Measurements from ENCODE around the gene USF2. TPM values are rescaled to one million over a fixed set of nuclear protein-coding genes. Genes with fewer than 3 reads are reported as not detected.

Gene USF2
- total RNA-seq, 1 experiment from 2014 or later = 98.8 TPM

- no peak for DNase-seq (ENCODE audit: low spot score)
- in situ Hi-C loops (cut with HindIII; ENCODE audit: low sequenced_read_pairs) = no loop called here
These were observed 28.4 kb upstream of the USF2 start for GRCh38 chr19:35240327-35240726.

DNA sequence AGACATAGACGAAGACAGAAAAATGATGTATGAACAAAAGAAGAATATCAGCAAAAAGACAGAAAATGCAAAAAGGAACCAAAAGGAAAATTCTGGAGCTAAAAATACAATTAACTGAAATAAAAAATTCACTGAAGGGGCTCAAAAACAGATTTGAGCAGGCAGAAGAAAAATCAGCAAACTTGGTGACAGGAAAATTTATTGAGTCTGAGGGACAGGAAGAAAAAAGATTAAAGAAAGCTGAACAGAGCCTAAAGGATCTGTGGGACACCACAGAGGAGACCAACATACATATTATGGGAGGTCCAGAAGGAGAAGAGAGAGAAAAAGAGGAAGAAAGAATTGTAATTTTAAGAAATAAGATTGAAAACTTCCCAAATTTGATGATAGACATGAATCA is 27.3 kb upstream of the USF2 start:
- DNase-seq (ENCODE audit: low spot score) = no peak

DNA sequence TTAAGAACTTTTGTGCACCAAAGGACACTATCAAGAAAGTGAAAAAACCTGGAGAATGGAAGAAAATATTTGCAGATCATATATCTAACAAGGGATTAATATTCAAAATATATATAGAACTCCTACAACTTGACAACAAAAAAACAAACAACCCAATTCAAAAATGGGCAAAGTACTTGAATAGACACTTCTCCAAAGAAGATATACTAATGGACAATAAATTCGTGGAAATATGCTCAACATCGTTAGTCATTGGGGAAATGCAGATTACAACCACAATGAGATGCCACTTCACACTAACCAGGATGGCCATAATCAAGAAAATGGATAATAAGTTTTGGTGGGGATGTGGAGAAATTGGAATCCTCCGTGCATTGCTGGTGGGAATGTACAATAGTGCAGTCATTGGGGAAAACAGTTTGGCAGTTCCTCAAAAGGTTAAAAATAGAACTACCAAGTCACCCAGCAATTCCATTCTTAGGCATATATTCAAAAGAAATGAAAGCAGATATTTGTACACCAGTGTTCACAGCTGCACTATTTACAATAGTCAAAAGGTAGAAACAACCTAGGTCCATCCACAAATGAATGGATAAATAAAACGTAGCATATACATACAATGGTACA is 22.2 kb upstream of the USF2 start:
- DNase-seq (ENCODE audit: low spot score) = no peak
- in situ Hi-C loops (cut with HindIII; ENCODE audit: low sequenced_read_pairs) = no loop called here

More for the DNA sequence above, 27.3 kb upstream of the USF2 start:
- in situ Hi-C loops (cut with HindIII; ENCODE audit: low sequenced_read_pairs) = no loop called here

GRCh38 chr19:35247526-35248309 is 21.0 kb upstream of the USF2 start:
- peak; percentile 46 for DNase-seq (ENCODE audit: low spot score)
- in situ Hi-C loops (cut with HindIII; ENCODE audit: low sequenced_read_pairs) = no loop called here

DNA sequence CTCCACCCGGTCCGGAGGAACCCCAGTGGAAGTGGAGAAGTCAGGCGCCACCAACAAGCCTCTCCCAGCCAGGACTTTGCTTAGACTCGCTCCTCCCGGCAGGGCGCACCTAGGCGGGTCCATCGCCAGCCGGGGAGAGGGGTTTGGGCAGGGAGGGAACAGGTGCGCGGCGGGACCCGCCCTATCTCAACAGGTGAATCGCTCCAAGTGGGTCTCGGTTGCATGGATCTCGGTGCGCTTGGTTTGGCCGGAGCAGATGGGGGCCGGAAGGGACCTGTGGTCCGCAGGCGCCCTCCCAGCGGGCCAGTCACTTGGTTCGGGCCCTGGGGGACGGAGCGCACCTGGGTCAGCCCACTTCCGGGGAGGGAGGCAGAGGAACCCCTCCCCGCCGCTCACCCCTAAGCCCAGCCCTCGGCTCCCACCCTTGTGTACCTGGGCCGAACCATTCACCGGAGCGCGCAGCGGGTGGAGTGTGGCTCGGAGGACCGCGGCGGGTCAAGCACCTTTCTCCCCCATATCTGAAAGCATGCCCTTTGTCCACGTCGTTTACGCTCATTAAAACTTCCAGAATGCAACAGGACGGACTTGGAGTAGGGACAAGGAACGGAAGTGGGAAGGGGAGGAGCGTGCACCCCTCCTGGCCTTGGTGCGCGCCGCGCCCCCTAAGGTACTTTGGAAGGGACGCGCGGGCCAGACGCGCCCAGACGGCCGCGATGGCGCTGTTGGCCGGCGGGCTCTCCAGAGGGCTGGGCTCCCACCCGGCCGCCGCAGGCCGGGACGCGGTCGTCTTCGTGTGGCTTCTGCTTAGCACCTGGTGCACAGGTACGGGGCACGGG is 20.2 kb upstream of the USF2 start, which contains the start of gene LSR:
LSR (plus strand) TSS at position 693 of the 836 bp plus-strand sequence; CDS start at position 714, 21 bp downstream.
- in situ Hi-C loops (cut with HindIII; ENCODE audit: low sequenced_read_pairs) = no loop called here

DNA sequence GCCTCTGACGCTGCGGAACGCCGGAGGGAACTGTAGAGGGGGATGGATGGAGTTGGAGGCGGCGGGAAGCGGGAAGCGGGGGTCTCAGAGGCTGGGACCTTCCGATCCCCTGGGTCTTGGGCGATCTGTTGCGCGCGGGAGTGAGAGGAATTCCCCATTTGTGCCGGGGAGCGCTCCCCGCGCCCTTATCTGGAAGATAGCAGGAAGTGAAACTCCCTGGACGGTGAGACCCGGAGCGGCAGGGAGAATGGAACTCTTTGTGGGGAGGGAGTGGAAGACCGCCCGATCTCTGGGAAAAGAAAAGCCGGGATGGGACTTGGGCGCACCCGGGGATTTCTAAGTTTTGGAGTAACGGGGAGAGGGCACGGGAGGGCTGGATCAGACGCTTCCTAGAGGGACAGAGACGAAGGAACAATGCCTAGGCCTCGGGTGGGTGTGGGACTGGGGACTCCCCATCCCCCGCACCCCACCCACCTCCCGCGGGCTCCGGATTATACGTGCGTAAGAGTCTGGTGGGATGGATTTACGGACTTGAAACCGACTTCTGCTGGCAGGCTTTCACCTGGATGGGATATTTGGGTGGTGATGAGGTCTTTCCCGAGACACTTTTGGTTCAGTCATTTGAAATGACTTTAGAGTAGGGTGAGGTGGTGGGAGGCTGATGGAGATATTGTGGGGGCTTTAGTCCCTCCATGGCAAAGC is 19.5 kb upstream of the USF2 start:
- in situ Hi-C loops (cut with HindIII; ENCODE audit: low sequenced_read_pairs) = no loop called here
- no peak for DNase-seq (ENCODE audit: low spot score)

More for the DNA sequence above, 20.2 kb upstream of the USF2 start, which contains the start of gene LSR:
- DNase-seq (ENCODE audit: low spot score) = peak; percentile 41

DNA sequence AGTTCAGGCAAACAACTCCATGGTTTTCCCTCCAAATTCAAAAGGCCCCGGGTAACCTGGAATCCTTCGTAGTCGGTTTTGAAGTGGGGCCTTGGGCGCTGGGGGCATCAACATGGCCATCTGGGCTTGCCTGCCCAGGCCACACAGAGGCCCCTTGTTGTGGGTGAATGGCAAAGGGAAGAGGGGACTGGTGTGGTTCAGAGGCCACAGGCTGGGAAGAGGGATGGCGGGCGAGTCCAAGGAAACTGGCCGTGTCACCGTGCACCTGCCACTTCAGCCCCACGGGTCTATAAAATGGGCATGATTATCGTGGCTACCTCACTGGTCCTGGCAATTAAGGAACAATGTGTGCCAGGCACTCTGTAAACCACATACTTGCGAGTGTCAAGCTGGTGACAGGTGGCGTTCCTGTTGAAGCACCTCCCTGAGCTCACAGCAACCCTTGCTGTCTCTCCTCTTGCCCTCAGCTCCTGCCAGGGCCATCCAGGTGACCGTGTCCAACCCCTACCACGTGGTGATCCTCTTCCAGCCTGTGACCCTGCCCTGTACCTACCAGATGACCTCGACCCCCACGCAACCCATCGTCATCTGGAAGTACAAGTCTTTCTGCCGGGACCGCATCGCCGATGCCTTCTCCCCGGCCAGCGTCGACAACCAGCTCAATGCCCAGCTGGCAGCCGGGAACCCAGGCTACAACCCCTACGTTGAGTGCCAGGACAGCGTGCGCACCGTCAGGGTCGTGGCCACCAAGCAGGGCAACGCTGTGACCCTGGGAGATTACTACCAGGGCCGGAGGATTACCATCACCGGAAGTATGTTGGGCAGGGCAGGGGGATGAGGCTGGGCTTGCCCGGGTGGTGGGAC is 18.7 kb upstream of the USF2 start:
- DNase-seq (ENCODE audit: low spot score) = no peak
- in situ Hi-C loops (cut with HindIII; ENCODE audit: low sequenced_read_pairs) = no loop called here

GRCh38 chr19:35251456-35251855 is 17.3 kb upstream of the USF2 start:
- in situ Hi-C loops (cut with HindIII; ENCODE audit: low sequenced_read_pairs) = no loop called here
- DNase-seq (ENCODE audit: low spot score) = no peak

DNA sequence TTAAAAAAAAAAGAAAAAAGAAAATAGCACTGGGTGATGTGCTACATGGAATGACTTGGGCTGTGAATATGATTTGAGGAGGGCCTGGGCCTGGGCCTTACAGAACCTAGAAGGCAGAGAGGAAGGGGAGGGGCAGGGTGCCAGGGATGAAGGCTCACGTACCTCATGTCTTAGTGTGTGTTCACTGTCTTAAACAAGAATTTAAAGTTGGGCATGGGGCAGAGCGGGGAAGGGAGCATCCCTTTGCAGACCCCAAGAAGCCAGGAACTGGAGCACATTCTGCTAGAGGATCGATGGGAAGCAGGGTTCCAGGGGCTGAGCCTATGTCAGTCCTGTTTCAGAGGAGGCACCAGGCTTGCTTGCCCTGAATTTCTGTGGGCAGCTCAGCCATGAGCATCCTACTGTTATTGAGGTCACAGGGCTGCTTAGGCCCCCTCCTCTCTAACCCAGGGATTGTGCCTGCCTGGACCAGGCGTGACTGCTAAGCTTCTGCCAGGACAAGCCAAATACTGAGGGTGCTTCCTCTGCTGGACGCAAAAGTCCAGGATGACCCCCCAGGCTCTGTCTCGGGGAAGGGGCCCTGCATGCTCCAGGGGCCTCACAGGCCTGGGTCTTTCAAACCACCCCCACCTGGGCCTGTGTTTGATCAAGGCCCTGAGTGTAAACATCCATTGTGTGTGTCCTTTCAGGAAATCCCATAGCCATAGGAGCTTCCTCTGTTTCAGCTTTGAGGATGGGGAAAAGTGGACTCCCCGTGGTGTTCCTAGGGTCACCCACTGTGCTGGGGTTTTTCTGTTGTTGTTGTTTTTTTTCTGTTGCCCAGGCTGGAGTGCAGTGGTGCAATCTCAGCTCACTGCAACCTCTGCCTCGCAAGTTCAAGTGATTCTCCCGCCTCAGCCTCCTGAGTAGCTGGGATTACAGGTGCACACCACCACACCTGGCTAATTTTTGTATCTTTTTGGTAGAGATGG is 15.2 kb upstream of the USF2 start:
- DNase-seq (ENCODE audit: low spot score) = no peak
- in situ Hi-C loops (cut with HindIII; ENCODE audit: low sequenced_read_pairs) = no loop called here

DNA sequence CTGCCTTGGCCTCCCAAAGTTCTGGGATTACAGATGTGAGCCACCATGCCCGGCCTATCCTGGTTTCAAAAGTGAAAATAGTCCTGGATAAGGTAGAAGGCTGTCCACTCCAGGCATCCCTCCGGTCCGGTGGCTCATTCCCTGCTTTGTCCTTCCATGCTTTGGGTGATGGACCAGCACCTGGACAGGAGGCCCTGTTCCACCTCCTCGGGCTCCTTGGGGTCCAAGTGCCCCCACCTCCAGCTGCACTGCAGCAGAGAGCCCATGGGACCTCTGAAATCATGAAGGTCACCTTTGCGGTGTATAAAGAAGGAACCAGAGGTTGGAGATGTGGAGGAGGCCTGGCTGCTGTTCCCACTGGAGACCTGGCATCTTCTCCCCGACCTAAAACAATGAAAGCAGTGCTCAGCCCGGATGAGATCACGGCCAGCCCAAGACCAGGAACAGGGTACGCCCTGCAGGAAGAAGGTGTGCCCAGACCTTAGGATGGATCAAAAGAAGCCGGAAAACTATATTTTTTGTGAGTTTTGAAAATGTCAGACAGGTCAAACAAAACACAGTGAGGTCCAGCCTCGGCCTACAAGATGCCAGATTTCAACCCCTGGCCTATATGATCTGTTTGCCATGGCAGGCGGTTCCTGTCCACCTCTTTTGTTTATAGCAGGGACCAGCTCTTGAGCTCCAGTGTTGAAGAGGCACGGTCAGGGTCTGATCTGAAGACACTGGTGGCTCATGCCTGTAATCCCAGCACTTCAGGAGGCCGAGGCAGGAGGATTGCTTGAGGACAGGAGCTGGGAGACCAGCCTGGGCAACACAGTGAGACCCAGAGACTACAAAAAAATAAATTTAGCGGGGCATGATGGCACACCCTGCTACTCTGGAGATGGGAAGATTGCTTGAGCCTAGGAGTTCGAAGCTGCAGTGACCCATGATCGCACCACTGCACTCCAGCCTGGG is 14.1 kb upstream of the USF2 start:
- DNase-seq (ENCODE audit: low spot score) = no peak
- in situ Hi-C loops (cut with HindIII; ENCODE audit: low sequenced_read_pairs) = no loop called here

GRCh38 chr19:35256566-35256965 is 12.2 kb upstream of the USF2 start:
- no peak for DNase-seq (ENCODE audit: low spot score)
- in situ Hi-C loops (cut with HindIII; ENCODE audit: low sequenced_read_pairs) = no loop called here

DNA sequence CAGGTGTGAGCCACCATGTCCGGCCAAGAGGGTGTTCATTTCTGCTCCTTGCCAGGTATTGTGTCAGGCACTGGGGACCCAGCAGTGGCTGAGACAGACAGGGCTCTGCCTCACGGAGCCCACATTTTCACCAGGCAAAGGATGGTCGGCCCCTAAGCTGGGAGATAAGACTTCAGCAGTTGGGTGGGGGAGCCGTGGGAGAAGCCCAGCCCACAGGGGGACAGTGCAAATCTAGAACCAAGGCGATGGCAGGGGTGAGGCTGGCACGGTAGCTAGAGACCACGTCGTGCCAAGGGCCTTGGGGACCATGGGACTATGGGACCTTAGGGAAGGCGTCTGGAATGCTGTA is 11.7 kb upstream of the USF2 start:
- in situ Hi-C loops (cut with HindIII; ENCODE audit: low sequenced_read_pairs) = no loop called here
- DNase-seq (ENCODE audit: low spot score) = no peak

DNA sequence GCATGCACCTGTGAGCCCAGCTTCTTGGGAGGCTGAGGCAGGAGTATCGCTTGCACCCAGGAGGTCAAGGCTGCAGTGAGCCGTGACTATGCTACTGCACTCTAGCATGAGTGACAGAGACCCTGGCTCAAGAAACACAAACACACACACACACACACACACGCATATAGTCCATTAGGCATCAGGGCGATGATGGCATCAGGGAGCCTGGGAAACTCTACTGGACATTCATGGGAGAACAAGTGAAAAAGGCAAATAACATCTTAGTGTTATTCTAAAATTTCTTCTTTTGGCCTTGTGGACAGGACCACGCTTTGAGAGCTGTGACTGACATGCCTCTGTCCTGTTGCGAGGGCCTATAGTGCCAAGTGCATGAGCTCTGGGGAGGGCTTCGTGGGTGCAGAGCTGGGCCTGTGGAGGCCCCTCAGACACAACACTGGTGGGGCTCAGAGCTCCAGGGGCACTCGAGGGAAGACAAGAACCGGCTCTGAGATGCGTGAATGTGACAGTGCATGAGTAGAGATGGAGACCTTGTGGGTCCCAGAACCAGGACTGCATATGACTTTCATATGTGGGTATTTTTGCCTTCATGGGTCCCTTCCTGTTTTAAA is 8.0 kb upstream of the USF2 start:
- DNase-seq (ENCODE audit: low spot score) = no peak
- in situ Hi-C loops (cut with HindIII; ENCODE audit: low sequenced_read_pairs) = no loop called here

- in situ Hi-C loops (cut with HindIII; ENCODE audit: low sequenced_read_pairs) = no loop called here
- no peak for DNase-seq (ENCODE audit: low spot score)
These were observed 7.2 kb upstream of the USF2 start for GRCh38 chr19:35261356-35262100.

DNA sequence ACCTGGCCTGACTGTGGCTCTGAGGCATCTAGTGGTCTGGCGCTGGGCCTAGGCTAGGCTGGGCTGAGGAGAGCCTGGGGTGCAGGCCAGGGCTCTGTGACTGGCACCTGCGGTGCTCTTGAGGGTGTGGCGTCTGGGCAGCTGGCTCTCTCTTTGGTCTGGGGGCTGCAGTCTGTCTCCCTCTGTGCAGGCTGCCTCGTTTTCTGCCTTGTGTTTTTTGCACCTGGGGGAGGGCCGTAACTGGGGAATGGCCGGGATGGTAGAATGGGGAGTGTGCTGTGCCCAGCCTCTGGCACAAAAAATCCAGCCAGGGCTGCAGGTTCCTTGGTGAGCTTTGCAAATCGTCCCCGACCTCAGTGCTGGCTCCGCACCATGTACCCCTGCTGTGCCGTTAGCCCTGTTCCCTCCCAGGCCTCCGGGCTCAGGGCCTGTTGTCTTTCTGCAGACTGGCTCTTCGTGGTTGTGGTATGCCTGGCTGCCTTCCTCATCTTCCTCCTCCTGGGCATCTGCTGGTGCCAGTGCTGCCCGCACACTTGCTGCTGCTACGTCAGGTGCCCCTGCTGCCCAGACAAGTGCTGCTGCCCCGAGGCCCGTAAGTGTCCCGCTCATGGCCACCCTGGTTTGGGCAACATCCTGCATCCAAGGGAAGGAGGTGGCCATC is 6.5 kb upstream of the USF2 start:
- DNase-seq (ENCODE audit: low spot score) = peak; percentile 44
- in situ Hi-C loops (cut with HindIII; ENCODE audit: low sequenced_read_pairs) = no loop called here

Measured in G401 (cell line).